Fibroblast of pulmonary artery (primary cell): ENCODE data around the gene BRWD1.

ENCODE experiments used
- DNase-seq: peaks from one replicate; pipeline ENCODE4 v3.0.0-alpha.2; 2010; ENCODE audit warnings: low read depth
- H3K4me3 ChIP-seq: replicated peaks from 2 replicates; pipeline ENCODE4 v1.5.1; 2011; ENCODE audit warnings: low read depth, mild to moderate bottlenecking, control low read depth, low read length, moderate library complexity
- TF ChIP-seq, protein P1 (sequence below): IDR thresholded peaks from 2 replicates; pipeline ENCODE4 v1.5.1; 2011; ENCODE audit warnings: mild to moderate bottlenecking, control low read depth, low read length, inconsistent platforms; ENCODE audit errors: missing control alignments

BRWD1 gene

GRCh38 chr21:39348355-39349210 is 35.2 kb upstream of the BRWD1 start, which contains the start of gene HMGN1:
HMGN1 (minus strand) TSS chr21:39349088; CDS start chr21:39348917, 171 bp downstream.
- TF ChIP-seq, protein P1, sequence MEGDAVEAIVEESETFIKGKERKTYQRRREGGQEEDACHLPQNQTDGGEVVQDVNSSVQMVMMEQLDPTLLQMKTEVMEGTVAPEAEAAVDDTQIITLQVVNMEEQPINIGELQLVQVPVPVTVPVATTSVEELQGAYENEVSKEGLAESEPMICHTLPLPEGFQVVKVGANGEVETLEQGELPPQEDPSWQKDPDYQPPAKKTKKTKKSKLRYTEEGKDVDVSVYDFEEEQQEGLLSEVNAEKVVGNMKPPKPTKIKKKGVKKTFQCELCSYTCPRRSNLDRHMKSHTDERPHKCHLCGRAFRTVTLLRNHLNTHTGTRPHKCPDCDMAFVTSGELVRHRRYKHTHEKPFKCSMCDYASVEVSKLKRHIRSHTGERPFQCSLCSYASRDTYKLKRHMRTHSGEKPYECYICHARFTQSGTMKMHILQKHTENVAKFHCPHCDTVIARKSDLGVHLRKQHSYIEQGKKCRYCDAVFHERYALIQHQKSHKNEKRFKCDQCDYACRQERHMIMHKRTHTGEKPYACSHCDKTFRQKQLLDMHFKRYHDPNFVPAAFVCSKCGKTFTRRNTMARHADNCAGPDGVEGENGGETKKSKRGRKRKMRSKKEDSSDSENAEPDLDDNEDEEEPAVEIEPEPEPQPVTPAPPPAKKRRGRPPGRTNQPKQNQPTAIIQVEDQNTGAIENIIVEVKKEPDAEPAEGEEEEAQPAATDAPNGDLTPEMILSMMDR: no peak
- peak; percentile 87 for DNase-seq
- H3K4me3 ChIP-seq: peak within 1 kb of the TSS; percentile 77

GRCh38 chr21:39348040-39348354 is 34.6 kb upstream of the BRWD1 start:
- no peak for DNase-seq
- H3K4me3 ChIP-seq: peak overlapping the region; percentile 77
- TF ChIP-seq, protein P1: no peak

DNA sequence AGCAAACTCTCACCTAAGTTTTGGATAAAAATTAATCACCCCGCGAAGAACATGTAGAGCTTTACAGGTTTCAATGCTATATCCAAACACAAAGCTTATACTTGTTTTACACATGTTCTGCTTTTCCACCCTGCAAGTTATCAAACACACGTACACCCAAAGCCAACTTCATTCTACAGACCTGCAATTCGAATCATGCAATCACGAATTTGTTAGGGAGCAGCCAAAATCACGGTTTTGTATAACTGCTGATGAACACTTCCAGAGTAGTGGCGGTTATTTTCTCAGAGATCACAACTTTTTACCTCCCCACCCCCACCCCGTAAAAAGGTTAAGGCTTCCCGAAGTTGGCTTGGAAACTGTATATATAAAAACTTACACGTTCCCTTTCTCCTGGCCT is 34.1 kb upstream of the BRWD1 start:
- TF ChIP-seq, protein P1: no peak
- no peak for DNase-seq
- peak overlapping the region; percentile 77 for H3K4me3 ChIP-seq

DNA sequence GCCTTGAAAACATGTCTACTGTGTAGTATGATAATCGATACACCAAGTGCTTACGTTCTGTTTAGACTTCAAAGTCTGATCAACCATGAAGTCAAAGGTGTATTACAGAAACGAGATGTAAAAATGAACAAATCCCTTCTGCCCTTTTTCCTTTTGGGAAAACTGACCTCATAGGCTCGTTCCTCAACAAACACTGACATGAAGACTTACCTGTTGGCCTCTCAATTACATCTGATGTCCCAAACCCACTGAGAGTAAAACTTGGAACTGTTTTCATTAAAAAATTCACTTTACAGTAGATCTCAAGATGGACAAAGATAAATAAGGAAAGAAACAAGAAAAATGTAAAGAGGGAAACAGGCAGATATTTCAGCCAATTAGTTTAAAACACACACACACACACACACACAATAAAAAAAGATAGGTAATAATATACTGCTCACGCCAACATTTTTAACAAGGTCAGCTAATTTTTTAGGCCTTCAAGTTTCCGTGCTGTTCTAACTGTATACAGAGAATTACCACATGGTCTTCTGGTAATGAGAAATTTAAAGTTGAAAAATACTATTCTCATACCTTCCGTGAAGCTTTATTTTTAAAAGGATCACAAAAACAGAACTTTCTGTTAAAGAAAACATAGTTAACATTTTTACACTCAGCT is 33.4 kb upstream of the BRWD1 start:
- no peak for DNase-seq
- peak overlapping the region; percentile 77 for H3K4me3 ChIP-seq
- TF ChIP-seq, protein P1: no peak

DNA sequence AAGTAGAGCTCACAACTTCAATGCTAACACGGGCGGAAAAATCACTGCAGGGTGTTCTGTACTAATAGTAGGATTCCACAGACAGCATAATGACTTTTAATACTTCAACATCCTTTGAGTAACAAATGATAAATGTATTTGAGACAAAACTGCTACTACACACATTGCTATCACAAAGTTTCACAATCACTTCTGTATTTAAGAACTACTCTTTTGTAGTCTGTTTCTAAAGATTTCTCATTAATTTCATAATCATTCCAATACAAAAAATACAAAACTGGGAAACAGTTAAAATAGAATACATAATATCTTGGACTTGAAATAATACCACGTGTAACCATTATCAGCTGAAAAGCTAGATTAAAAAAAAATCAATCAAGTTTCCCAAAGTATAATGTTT is 32.8 kb upstream of the BRWD1 start:
- peak overlapping the region; percentile 77 for H3K4me3 ChIP-seq
- TF ChIP-seq, protein P1: no peak
- no peak for DNase-seq

DNA sequence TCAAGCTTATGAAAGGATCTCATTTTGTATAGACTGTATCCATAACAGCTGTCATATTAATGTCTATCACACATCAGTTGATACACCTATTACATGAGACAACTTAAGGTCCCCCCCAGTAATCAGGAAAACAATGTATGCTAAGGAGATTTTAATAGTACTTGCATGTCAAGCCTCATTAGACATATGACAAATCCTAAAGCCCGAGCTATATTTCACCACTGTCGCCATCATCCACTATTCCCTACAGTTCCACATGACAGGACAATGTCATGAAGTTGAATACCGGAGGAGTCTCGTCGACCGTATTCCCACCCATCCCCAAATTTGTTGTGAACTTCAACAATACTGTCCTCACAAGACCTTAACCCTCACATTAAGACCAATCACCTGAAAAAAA is 32.0 kb upstream of the BRWD1 start:
- no peak for DNase-seq
- TF ChIP-seq, protein P1: no peak
- no peak overlapping the region for H3K4me3 ChIP-seq
